ENCODE results near the gene HPCA.

HPCA gene

GRCh38 chr1:32892368-32893197 is 6.3 kb downstream of the HPCA start:
- DNase-seq (ENCODE audit: low spot score in 2 of 2) = peak in 1 of 2 donors; percentile 42
- H3K4me3 Mint-ChIP-seq = peak overlapping the region; percentile 70
- no peaks in the 10 kb centered on the region for H3K36me3 Mint-ChIP-seq
- ATAC-seq = peak; percentile 68
- peaks cover 8% of the 10 kb centered on the region for H3K4me1 Mint-ChIP-seq
- H3K9me3 Mint-ChIP-seq = no peaks in the 10 kb centered on the region
- H3K27ac Mint-ChIP-seq = no peak overlapping the region

GRCh38 chr1:32893198-32894018 is 7.1 kb downstream of the HPCA start:
- H3K4me3 Mint-ChIP-seq = peak overlapping the region; percentile 70
- no peaks in the 10 kb centered on the region for H3K9me3 Mint-ChIP-seq
- H3K27ac Mint-ChIP-seq = no peak overlapping the region
- H3K36me3 Mint-ChIP-seq = no peaks in the 10 kb centered on the region
- ATAC-seq = peak; percentile 31
- peaks cover 8% of the 10 kb centered on the region for H3K4me1 Mint-ChIP-seq
- no peak for DNase-seq (ENCODE audit: low spot score in 2 of 2)

- Mint-ChIP-seq H3K27ac (no peak overlapping the region), H3K4me3 (peak overlapping the region; percentile 70), H3K4me1 (peaks cover 8% of the 10 kb centered on the region), H3K36me3 (no peaks in the 10 kb centered on the region), H3K9me3 (no peaks in the 10 kb centered on the region)
- DNase-seq (ENCODE audit: low spot score in 2 of 2) (no peak), ATAC-seq (no peak)
Measured at GRCh38 chr1:32894019-32894600, 7.8 kb downstream of the HPCA start.

GRCh38 chr1:32894681-32895080 is 8.4 kb downstream of the HPCA start:
- ATAC-seq (no peak), DNase-seq (ENCODE audit: low spot score in 2 of 2) (no peak)
- H3K4me1 Mint-ChIP-seq = peaks cover 8% of the 10 kb centered on the region
- H3K4me3 Mint-ChIP-seq = no peak overlapping the region
- H3K36me3 Mint-ChIP-seq = no peaks in the 10 kb centered on the region
- no peaks in the 10 kb centered on the region for H3K9me3 Mint-ChIP-seq
- H3K27ac Mint-ChIP-seq = no peak overlapping the region

GRCh38 chr1:32895325-32896215 is 9.3 kb downstream of the HPCA start:
- DNase-seq (ENCODE audit: low spot score in 2 of 2) (no peak), ATAC-seq (no peak)
- peaks cover 10% of the 10 kb centered on the region for H3K4me1 Mint-ChIP-seq
- H3K9me3 Mint-ChIP-seq = no peaks in the 10 kb centered on the region
- no peaks in the 10 kb centered on the region for H3K36me3 Mint-ChIP-seq
- H3K4me3 Mint-ChIP-seq = no peak overlapping the region
- no peak overlapping the region for H3K27ac Mint-ChIP-seq

- Mint-ChIP-seq H3K4me1 (peaks cover 13% of the 10 kb centered on the region), H3K9me3 (no peaks in the 10 kb centered on the region), H3K27ac (no peak overlapping the region)
Measured at GRCh38 chr1:32896451-32896850, 10.2 kb downstream of the HPCA start.

GRCh38 chr1:32897082-32898049 is 11.1 kb downstream of the HPCA start:
- Mint-ChIP-seq H3K4me3 (no peak overlapping the region), H3K9me3 (no peaks in the 10 kb centered on the region), H3K27ac (no peak overlapping the region), H3K36me3 (no peaks in the 10 kb centered on the region), H3K4me1 (peaks cover 8% of the 10 kb centered on the region)
- ATAC-seq (no peak), DNase-seq (ENCODE audit: low spot score in 2 of 2) (no peak)

More at GRCh38 chr1:32896451-32896850, 10.2 kb downstream of the HPCA start:
- DNase-seq (ENCODE audit: low spot score in 2 of 2) (no peak), ATAC-seq (no peak)
- Mint-ChIP-seq H3K36me3 (no peaks in the 10 kb centered on the region), H3K4me3 (no peak overlapping the region)

GRCh38 chr1:32898056-32898455 is 11.8 kb downstream of the HPCA start:
- H3K9me3 Mint-ChIP-seq = no peaks in the 10 kb centered on the region
- H3K4me3 Mint-ChIP-seq = no peak overlapping the region
- H3K27ac Mint-ChIP-seq = no peak overlapping the region
- H3K36me3 Mint-ChIP-seq = no peaks in the 10 kb centered on the region
- DNase-seq (ENCODE audit: low spot score in 2 of 2) (no peak), ATAC-seq (no peak)
- peaks cover 5% of the 10 kb centered on the region for H3K4me1 Mint-ChIP-seq

- DNase-seq (ENCODE audit: low spot score in 2 of 2) (no peak), ATAC-seq (no peak)
- no peak overlapping the region for H3K4me3 Mint-ChIP-seq
- no peak overlapping the region for H3K27ac Mint-ChIP-seq
- no peaks in the 10 kb centered on the region for H3K9me3 Mint-ChIP-seq
- H3K36me3 Mint-ChIP-seq = no peaks in the 10 kb centered on the region
- peaks cover 5% of the 10 kb centered on the region for H3K4me1 Mint-ChIP-seq
Measured at GRCh38 chr1:32898958-32899357, 12.7 kb downstream of the HPCA start.

GRCh38 chr1:32899586-32900296 is 13.4 kb downstream of the HPCA start:
- no peak for DNase-seq (ENCODE audit: low spot score in 2 of 2)
- Mint-ChIP-seq H3K9me3 (no peaks in the 10 kb centered on the region), H3K36me3 (no peaks in the 10 kb centered on the region), H3K4me1 (peaks cover 5% of the 10 kb centered on the region), H3K4me3 (no peak overlapping the region), H3K27ac (no peak overlapping the region)
- no peak for ATAC-seq

GRCh38 chr1:32900371-32900955 is 14.2 kb downstream of the HPCA start:
- H3K9me3 Mint-ChIP-seq = no peaks in the 10 kb centered on the region
- peak overlapping the region; percentile 73 for H3K4me3 Mint-ChIP-seq
- H3K36me3 Mint-ChIP-seq = no peaks in the 10 kb centered on the region
- DNase-seq (ENCODE audit: low spot score in 2 of 2) (no peak), ATAC-seq (no peak)
- H3K27ac Mint-ChIP-seq = no peak overlapping the region
- H3K4me1 Mint-ChIP-seq = peaks cover 5% of the 10 kb centered on the region

- Mint-ChIP-seq H3K27ac (no peak within 1 kb of the TSS), H3K9me3 (no peaks in the 10 kb centered on the region)
- ATAC-seq = peak; percentile 75
Measured at GRCh38 chr1:32900956-32901822, 14.9 kb downstream of the HPCA start, which contains the start of gene TMEM54. TMEM54 (minus strand) TSS chr1:32901389; CDS start chr1:32901238, 151 bp downstream.

More at GRCh38 chr1:32900956-32901822, 14.9 kb downstream of the HPCA start, which contains the start of gene TMEM54:
- DNase-seq (ENCODE audit: low spot score in 2 of 2) = peak in 1 of 2 donors; percentile 28
- Mint-ChIP-seq H3K4me1 (peaks cover 5% of the 10 kb centered on the region), H3K4me3 (peak within 1 kb of the TSS; percentile 73), H3K36me3 (no peaks in the 10 kb centered on the region)

Data from stimulated activated effector memory CD8-positive, alpha-beta T cell treated with anti-CD3 and anti-CD28 coated beads, Interleukin-12 subunit alpha, Interleukin-12 subunit beta, amount 100 ng/mL, for 72 hours (primary cell).